KMS-11 (cell line): ENCODE data around the gene SCN3B.

ENCODE experiments used
- H2AFZ ChIP-seq: fragments of 200-600 bp; sonication (generic); 2 replicates; pipeline ENCODE4 v1.6.1; 2016; ENCODE audit warnings: antibody characterized with exemption, mixed run types, low read depth
- H3K27ac ChIP-seq: fragments of 200-600 bp; sonication (generic); 2 replicates; pipeline ENCODE4 v1.6.1; 2016; ENCODE audit warnings: mild to moderate bottlenecking, mixed run types
- H3K27me3 ChIP-seq: fragments of 200-600 bp; sonication (generic); 2 replicates; pipeline ENCODE4 v1.6.1; 2017; ENCODE audit warnings: mild to moderate bottlenecking, low read depth, mixed run types, moderate library complexity; ENCODE audit not compliant: insufficient read depth
- H3K36me3 ChIP-seq: fragments of 200-600 bp; sonication (generic); 2 replicates; pipeline ENCODE4 v1.6.1; 2017; ENCODE audit warnings: mild to moderate bottlenecking, mixed run types; ENCODE audit not compliant: insufficient read depth
- H3K4me1 ChIP-seq: fragments of 200-600 bp; sonication (generic); 2 replicates; pipeline ENCODE4 v1.6.1; 2016; ENCODE audit warnings: mild to moderate bottlenecking, low read depth, mixed run types; ENCODE audit not compliant: poor library complexity, severe bottlenecking
- H3K4me2 ChIP-seq: fragments of 200-600 bp; sonication (generic); 2 replicates; pipeline ENCODE4 v1.7.0; 2016; ENCODE audit warnings: mild to moderate bottlenecking, mixed run types
- H3K4me3 ChIP-seq: fragments of 200-600 bp; sonication (generic); IDR thresholded peaks from 2 replicates; pipeline ENCODE4 v1.6.1; 2017; ENCODE audit warnings: low read depth, low read length, mixed read lengths; ENCODE audit not compliant: insufficient read depth
- H3K79me2 ChIP-seq: fragments of 200-600 bp; sonication (generic); 2 replicates; pipeline ENCODE4 v1.6.1; 2016; ENCODE audit warnings: low read depth, mixed run types; ENCODE audit not compliant: insufficient read depth
- H3K9ac ChIP-seq: fragments of 200-600 bp; sonication (generic); 2 replicates; pipeline ENCODE4 v1.6.1; 2016; ENCODE audit warnings: mild to moderate bottlenecking, mixed run types
- H4K20me1 ChIP-seq: fragments of 200-600 bp; sonication (generic); 2 replicates; pipeline ENCODE4 v1.6.1; 2016; ENCODE audit warnings: mild to moderate bottlenecking, mixed run types; ENCODE audit not compliant: insufficient read depth
- CTCF ChIP-seq: fragments of 200-600 bp; sonication (generic); conservative IDR thresholded peaks from 2 replicates; pipeline ENCODE4 v1.6.1; 2017; ENCODE audit warnings: low read depth, mild to moderate bottlenecking, antibody characterized with exemption, low read length, moderate library complexity, mixed read lengths

SCN3B gene

GRCh38 chr11:123624974-123625373 is 29.4 kb downstream of the SCN3B start:
- Histone ChIP-seq H3K27me3 (no peaks in the 10 kb centered on the region), H2AFZ (no peak overlapping the region), H3K4me1 (no peaks in the 10 kb centered on the region), H3K27ac (no peak overlapping the region), H3K36me3 (no peaks in the 10 kb centered on the region), H3K4me3 (no peak overlapping the region), H4K20me1 (no peaks in the 10 kb centered on the region), H3K79me2 (no peaks in the 10 kb centered on the region), H3K4me2 (no peak overlapping the region), H3K9ac (no peak overlapping the region)
- no peak for TF ChIP-seq CTCF

- no peaks in the 10 kb centered on the region for H4K20me1 ChIP-seq
- no peak overlapping the region for H3K9ac ChIP-seq
- H2AFZ ChIP-seq: no peak overlapping the region
- no peak overlapping the region for H3K27ac ChIP-seq
- TF ChIP-seq CTCF: no peak
- no peaks in the 10 kb centered on the region for H3K79me2 ChIP-seq
- H3K4me1 ChIP-seq: no peaks in the 10 kb centered on the region
- no peaks in the 10 kb centered on the region for H3K27me3 ChIP-seq
- H3K4me2 ChIP-seq: no peak overlapping the region
- no peak overlapping the region for H3K4me3 ChIP-seq
- H3K36me3 ChIP-seq: no peaks in the 10 kb centered on the region
These were observed 31.8 kb downstream of the SCN3B start for GRCh38 chr11:123622576-123622975.

GRCh38 chr11:123616505-123617198 is 37.8 kb downstream of the SCN3B start:
- no peaks in the 10 kb centered on the region for H3K79me2 ChIP-seq
- H3K36me3 ChIP-seq: no peaks in the 10 kb centered on the region
- H3K27me3 ChIP-seq: no peaks in the 10 kb centered on the region
- H3K9ac ChIP-seq: no peak overlapping the region
- no peak overlapping the region for H3K4me2 ChIP-seq
- no peak for TF ChIP-seq CTCF
- H4K20me1 ChIP-seq: no peaks in the 10 kb centered on the region
- no peaks in the 10 kb centered on the region for H3K4me1 ChIP-seq
- H3K4me3 ChIP-seq: no peak overlapping the region
- no peak overlapping the region for H3K27ac ChIP-seq
- no peak overlapping the region for H2AFZ ChIP-seq

GRCh38 chr11:123611698-123612097 is 42.7 kb downstream of the SCN3B start:
- Histone ChIP-seq H3K27ac (no peak overlapping the region), H3K4me3 (no peak overlapping the region), H3K4me1 (no peaks in the 10 kb centered on the region), H3K36me3 (no peaks in the 10 kb centered on the region), H3K4me2 (no peak overlapping the region), H4K20me1 (no peaks in the 10 kb centered on the region), H3K27me3 (no peaks in the 10 kb centered on the region), H2AFZ (no peak overlapping the region), H3K79me2 (no peaks in the 10 kb centered on the region), H3K9ac (no peak overlapping the region)
- TF ChIP-seq CTCF: no peak
